Non-pigmented ciliary epithelial cell (primary cell): Measurements from ENCODE around the gene ELAVL1.

Experiments
- DNase-seq: peaks from one replicate; pipeline ENCODE4 v3.0.0-alpha.2; 2010; ENCODE audit warnings: low read depth

The ELAVL1 gene

DNA sequence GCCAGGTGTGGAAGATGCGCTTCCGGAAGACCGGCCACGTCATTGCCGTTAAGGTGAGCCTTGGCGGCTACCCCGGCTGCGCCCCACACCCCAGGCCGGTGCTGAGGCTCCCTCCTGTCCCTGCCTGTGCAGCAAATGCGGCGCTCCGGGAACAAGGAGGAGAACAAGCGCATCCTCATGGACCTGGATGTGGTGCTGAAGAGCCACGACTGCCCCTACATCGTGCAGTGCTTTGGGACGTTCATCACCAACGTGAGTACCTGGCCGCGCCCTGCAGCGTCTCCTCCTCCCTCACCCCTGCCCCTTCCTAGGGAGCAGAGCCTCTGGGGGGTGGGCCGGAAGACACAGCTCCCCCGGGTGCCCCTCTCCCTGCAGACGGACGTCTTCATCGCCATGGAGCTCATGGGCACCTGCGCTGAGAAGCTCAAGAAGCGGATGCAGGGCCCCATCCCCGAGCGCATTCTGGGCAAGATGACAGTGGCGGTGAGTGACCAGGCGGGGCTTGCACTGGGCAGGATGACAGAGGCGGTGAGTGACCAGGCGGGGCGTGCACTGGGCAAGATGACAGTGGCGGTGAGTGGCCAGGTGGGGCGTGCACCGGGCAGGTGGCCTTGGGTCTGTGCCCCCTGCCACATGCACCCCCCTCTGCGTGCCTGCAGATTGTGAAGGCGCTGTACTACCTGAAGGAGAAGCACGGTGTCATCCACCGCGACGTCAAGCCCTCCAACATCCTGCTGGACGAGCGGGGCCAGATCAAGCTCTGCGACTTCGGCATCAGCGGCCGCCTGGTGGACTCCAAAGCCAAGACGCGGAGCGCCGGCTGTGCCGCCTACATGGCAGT is 94.9 kb downstream of the ELAVL1 start:
- no peak for DNase-seq

DNA sequence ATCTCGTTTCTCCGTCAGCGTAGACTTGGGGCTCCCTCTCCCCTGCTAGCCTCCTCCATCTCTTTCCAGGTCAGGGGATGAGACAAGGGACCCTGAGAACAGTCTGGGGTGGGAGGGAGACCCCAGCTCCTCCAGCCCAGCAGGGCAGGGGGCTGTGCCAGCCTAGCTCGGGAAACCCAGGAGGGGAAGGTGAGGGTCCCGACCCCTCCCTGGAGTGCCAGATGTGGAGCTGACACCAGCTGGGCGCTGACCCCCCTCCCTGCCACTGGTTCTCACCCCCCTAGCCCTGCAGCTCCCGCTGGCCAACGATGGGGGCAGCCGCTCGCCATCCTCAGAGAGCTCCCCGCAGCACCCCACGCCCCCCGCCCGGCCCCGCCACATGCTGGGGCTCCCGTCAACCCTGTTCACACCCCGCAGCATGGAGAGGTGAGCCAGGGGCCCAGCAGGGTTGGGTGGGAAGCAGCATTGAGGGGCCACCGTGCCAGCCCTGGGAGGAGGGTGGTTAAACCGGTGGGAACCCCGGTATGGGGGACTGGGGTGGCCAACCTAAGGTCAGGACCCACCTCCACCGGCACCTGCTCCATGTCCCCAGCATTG is 95.9 kb downstream of the ELAVL1 start:
- DNase-seq = no peak

DNA sequence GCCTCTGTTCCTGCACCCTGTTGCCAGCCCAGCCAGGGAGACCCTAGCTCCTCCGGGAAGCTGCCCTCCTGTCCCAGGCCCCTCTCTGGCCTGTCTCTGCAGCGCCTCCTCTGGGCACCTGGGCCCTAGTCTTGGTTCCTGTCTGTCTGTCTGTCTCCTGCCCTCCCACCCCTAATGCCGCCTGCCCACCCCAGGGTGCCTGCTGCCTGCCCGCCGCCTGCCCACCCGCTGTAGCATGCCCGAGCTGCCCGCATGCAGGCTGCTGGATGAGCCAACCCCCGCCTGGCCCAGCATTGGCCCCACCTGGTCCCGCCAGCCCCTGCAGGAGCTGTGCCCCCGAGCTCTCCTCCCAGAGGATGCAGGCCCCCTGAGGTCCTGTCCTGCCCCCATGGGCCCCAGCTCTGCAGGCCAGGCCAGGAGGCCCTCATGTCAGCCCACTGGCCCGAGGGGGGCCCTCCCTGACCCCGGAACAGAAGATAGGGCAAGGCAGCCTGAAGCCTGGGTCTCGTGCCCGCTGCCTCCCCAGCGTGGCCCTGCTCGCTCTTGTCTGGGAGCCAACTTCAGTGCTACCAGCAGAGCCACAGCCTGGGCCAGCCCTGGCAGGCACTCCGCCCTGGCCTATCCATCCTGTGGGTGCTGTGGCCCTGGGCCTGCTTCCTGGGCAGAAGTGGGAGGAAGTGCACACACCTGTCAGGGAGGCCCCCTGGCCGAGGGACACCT is 96.5 kb downstream of the ELAVL1 start:
- no peak for DNase-seq
